Right lobe of liver (tissue), 4 donors: Measurements from ENCODE around the gene MRPL17.

Source experiments
- CTCF ChIP-seq, 4 donors: fragments of 200-600 bp in 3 of 4; fragments of 450-650 bp in 1 of 4; IDR thresholded peaks; one replicate each; pipeline versions ENCODE4 v1.5.1 to v1.8.0; 2016 to 2022; ENCODE audit warnings: antibody characterized with exemption in 4 of 4, mild to moderate bottlenecking in 2 of 4
- POLR2A ChIP-seq: fragments of 450-650 bp; IDR thresholded peaks from one replicate; pipeline ENCODE4 v1.6.1; 2017; ENCODE audit warnings: antibody characterized with exemption, mild to moderate bottlenecking
- donor health status: DM: no; HTN: no; CAD: no.
- donor health status: DM: no; HTN: no; CAD: no.
- donor health status: DM: no; HTN: yes; CAD: no.

- no peak for TF ChIP-seq POLR2A
- TF ChIP-seq CTCF (IDR thresholded peaks at IDR 0.05): no peak
Measured at GRCh38 chr11:6650104-6650503, 33.0 kb downstream of the MRPL17 start.
